GM13976 (cell line): Measurements from ENCODE around the gene ZBTB47.

Source experiments
- DNase-seq: peaks from one replicate; pipeline ENCODE4 v3.0.0; 2012; ENCODE audit warnings: low spot score
- CTCF ChIP-seq: IDR thresholded peaks from 2 replicates; pipeline ENCODE4 v1.5.1; 2012; ENCODE audit warnings: borderline replicate concordance, mild to moderate bottlenecking; ENCODE audit not compliant: insufficient read depth; ENCODE audit errors: extremely low read depth, missing control alignments, control extremely low read depth
- in situ Hi-C: fragments of 300-500 bp; cut with MboI; formaldehyde crosslinking; loops from one replicate; pipeline ENCODE4 v1.12.0; 2022; ENCODE audit warnings: low sequenced_read_pairs, mixed read lengths, inconsistent platforms; ENCODE audit not compliant: unreplicated experiment

ZBTB47 gene

DNA sequence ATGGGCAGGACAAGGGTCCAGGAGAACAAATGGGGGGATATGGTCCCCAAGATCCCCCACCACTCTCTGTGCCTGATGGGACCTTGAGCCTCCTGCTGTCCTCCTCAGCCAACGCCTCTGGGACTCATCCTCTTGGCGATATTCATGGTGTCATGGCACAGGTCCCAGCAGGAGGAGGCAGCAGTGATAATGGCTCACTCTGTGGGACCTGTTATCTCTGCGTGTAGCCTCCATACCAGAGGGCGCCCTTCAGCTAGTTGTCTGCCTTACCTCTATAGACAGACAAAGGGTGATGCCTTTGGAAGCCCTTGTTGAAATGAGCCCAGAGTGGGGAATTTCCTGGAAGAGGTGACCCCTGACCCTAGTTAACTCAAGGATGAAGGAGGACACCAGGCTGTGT, 7.4 kb downstream of the ZBTB47 start:
- TF ChIP-seq CTCF, result peak; percentile 10
- in situ Hi-C loops, result no loop called here
- DNase-seq, result peak; percentile 57

DNA sequence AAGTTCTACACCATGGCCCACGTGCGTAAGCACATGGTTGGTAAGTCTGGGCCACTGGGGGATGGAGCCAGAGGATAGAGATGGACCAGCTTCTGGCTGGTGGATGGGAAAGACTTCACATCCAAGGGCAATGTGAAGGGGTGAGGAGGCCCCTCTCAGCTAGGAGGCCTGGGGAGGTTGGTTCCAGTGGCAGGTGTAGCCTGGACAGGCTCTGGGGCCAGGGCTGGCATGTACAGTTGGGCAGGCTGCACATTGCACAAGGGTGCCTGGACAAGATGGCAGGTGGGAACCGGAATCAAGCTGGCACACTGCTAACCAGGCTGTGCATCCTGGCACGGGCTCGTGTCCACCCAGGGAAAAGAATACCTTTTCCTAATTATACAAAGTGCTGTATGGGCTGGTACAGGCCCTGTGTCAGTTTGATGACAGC, 8.1 kb downstream of the ZBTB47 start:
- no peak for TF ChIP-seq CTCF
- in situ Hi-C loops, result no loop called here

DNA sequence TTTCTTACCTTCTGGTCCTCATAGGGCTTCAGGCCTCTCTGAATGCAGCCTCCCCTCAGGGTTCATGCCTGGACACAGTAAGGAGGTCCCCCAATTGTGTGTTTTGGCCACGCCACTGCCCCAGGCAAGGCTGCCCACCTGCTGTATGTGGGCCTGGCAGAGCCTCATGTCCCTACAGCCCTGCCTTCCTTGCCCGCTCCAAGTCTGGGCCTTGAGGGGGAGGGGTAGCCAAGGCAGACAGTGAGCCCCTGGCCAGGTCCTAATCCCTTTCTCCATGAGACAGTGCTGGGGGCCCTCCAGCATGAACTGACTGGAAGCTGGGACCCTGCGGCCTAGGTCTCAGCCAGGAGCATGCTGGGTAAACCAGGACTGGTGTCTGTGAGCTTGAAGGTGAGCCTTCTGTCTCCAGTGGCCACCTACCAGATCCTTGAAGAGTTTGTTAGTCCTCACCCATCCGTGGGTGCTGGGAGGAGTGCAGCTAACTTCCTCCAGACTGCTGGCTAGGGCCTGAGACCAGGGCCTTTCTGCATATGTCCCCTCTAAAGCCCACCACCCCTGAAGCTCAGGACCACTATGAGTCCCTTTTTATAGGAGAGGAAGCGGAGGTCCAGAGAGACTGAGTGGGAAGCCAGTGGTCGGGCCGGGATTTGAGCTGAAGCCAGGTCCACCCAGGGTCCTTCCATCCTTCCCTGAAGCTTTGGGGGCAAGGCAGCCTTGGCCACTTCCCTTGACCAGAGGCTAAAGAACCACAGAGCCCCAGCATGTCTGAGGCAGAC, 8.7 kb downstream of the ZBTB47 start:
- DNase-seq, result peak; percentile 28
- in situ Hi-C loops, result no loop called here
- TF ChIP-seq CTCF, result no peak

More for the DNA sequence above, 8.1 kb downstream of the ZBTB47 start:
- peak; percentile 24 for DNase-seq

DNA sequence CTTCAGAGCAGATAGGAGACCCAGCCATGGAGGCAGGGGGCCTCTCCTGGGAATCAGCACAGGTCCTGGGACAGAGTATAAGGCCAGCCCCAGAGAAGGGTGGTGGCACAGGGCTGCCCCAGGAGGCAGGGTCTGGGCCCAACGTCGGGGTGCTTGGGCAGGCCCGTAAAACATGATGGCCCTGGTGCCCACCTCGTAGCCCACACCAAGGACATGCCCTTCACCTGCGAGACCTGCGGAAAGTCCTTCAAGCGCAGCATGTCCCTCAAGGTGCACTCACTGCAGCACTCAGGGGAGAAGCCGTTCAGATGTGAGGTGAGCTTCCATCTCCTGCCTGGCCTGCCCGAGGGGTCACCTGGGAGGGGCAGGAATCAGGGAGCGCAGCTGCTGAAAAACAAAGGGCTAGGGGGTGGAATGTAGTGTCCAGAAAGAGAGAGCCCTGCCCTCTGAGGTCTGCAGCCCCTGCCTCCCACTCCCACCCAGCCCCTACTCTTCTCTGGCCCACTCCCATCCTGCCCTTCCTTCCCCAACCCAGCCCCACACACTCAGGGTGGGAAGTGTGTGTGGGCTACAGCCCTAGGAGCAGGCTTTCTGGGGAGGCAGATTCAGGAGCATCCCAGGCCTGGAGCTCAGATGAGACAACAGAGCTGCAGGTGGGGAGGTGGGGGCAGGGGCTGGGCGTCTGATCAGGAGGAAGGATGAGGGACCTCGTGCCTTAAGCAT, 9.5 kb downstream of the ZBTB47 start:
- DNase-seq, result peak; percentile 31
- no peak for TF ChIP-seq CTCF
- in situ Hi-C loops, result no loop called here

GRCh38 chr3:42663581-42664437, 10.3 kb downstream of the ZBTB47 start:
- in situ Hi-C loops, result no loop called here
- DNase-seq, result peak; percentile 48
- TF ChIP-seq CTCF, result no peak

- in situ Hi-C loops, result no loop called here
- no peak for TF ChIP-seq CTCF
- no peak for DNase-seq
These were observed 10.9 kb downstream of the ZBTB47 start for GRCh38 chr3:42664438-42664803.
